Measurements from ENCODE around the gene PHYHD1.

The PHYHD1 gene

GRCh38 chr9:128986671-128987070 is 65.9 kb downstream of the PHYHD1 start:
- no peak for DNase-seq

GRCh38 chr9:128987805-128988204 is 67.0 kb downstream of the PHYHD1 start:
- no peak for DNase-seq

All from activated CD4-positive, alpha-beta T cell treated with anti-CD3 and anti-CD28 coated beads, Interleukin-10, Interleukin-2, amounts not matched to agents 100 ng/mL and 50 ng/mL, durations not matched to agents 16 hours and 8 hours (primary cell).